H1 (cell line): ENCODE measurements around the gene PACSIN1. TPM values are rescaled to one million over a fixed set of nuclear protein-coding genes. Genes with fewer than 3 reads are reported as not detected.

Experiments used
- CTCF ChIA-PET: fragments of 300-600 bp; sonication (Branson Sonifier 250); formaldehyde crosslinking; loops from one replicate; lab custom pipeline; 2021; ENCODE audit not compliant: partially characterized antibody; lab: Charles Lee
- POLR2A ChIA-PET: fragments of 300-600 bp; sonication (Branson Sonifier 250); formaldehyde crosslinking; loops from one replicate; lab custom pipeline; 2021; ENCODE audit warnings: inconsistent platforms; ENCODE audit not compliant: partially characterized antibody; lab: Charles Lee
- DNase-seq, 2 experiments: peaks; one replicate each; pipeline versions ENCODE4 v3.0.0 to v3.0.0-alpha.2; 2010 to 2022; ENCODE audit warnings: low spot score in 2 of 2, low read depth in 1 of 2, mixed read lengths in 1 of 2
- FAIRE-seq: peaks from 2 replicates; lab custom pipeline; 2011; peaks lifted over from hg19 to GRCh38; lab: Jason Lieb, UNC
- H2AFZ ChIP-seq: 2 replicates; pipeline ENCODE4 v1.8.1; 2012; ENCODE audit warnings: low read length, inconsistent platforms
- H2AK5ac ChIP-seq: 2 replicates; pipeline ENCODE4 v1.6.1; 2013; ENCODE audit warnings: low read depth, low read length
- H2BK120ac ChIP-seq: replicated peaks from 2 replicates; pipeline ENCODE3; 2013; ENCODE audit warnings: low read depth, low read length, inconsistent platforms
- H2BK12ac ChIP-seq: 2 replicates; pipeline ENCODE4 v1.6.1; 2013; ENCODE audit warnings: low read depth, low read length
- H2BK15ac ChIP-seq: 2 replicates; pipeline ENCODE4 v1.6.1; 2013; ENCODE audit warnings: low read length
- H2BK20ac ChIP-seq: 2 replicates; pipeline ENCODE4 v1.6.1; 2013; ENCODE audit warnings: low read length
- H2BK5ac ChIP-seq: 2 replicates; pipeline ENCODE4 v1.6.1; 2013; ENCODE audit warnings: low read depth, low read length
- H3K14ac ChIP-seq: 2 replicates; pipeline ENCODE4 v1.6.1; 2013; ENCODE audit warnings: inconsistent platforms; ENCODE audit not compliant: insufficient read length
- H3K18ac ChIP-seq: 2 replicates; pipeline ENCODE4 v1.6.1; 2013; ENCODE audit warnings: low read length; ENCODE audit errors: extremely low read depth
- H3K23ac ChIP-seq: 2 replicates; pipeline ENCODE4 v1.6.1; 2013; ENCODE audit warnings: inconsistent platforms; ENCODE audit not compliant: insufficient read length
- H3K23me2 ChIP-seq: 2 replicates; pipeline ENCODE4 v1.6.1; 2013; ENCODE audit warnings: low read depth, low read length
- H3K27ac ChIP-seq: 2 replicates; pipeline ENCODE4 v1.6.1; 2011; ENCODE audit warnings: low read depth, low read length, inconsistent platforms
- H3K27me3 ChIP-seq, 4 experiments: replicated peaks in 1 of 4; 1 replicate in 1 of 4; 2 replicates in 3 of 4; pipeline versions ENCODE4 v1.6.1 to v1.8.1; 2011 to 2013; ENCODE audit warnings: low read length in 3 of 4, mild to moderate bottlenecking in 3 of 4, inconsistent platforms in 2 of 4, mixed read lengths in 2 of 4, moderate library complexity in 1 of 4; ENCODE audit not compliant: control insufficient read depth in 3 of 4, insufficient read depth in 3 of 4; ENCODE audit errors: extremely low read depth in 1 of 4
- H3K36me3 ChIP-seq, 4 experiments: 2 replicates each; pipeline versions ENCODE4 v1.6.1 to v1.8.1; 2011 to 2013; ENCODE audit warnings: mild to moderate bottlenecking in 4 of 4, low read length in 3 of 4, moderate library complexity in 2 of 4, control low read depth in 1 of 4, inconsistent platforms in 1 of 4; ENCODE audit not compliant: insufficient read depth in 4 of 4, control insufficient read depth in 2 of 4
- H3K4ac ChIP-seq: replicated peaks from 2 replicates; pipeline ENCODE3; 2013; ENCODE audit warnings: low read length, low read depth, mixed read lengths, inconsistent platforms; ENCODE audit not compliant: insufficient read length
- H3K4me1 ChIP-seq, 4 experiments: replicated peaks in 1 of 4; 1 replicate in 1 of 4; 2 replicates in 3 of 4; pipeline versions ENCODE4 v1.6.1 to v1.8.1; 2011 to 2013; ENCODE audit warnings: low read length in 3 of 4, inconsistent platforms in 2 of 4, mixed read lengths in 1 of 4; ENCODE audit not compliant: insufficient read depth in 4 of 4, control insufficient read depth in 3 of 4
- H3K4me2 ChIP-seq, 2 experiments: 2 replicates each; pipeline versions ENCODE4 v1.6.1 to v1.8.1; 2011 to 2013; ENCODE audit warnings: low read depth in 2 of 2, low read length in 2 of 2, control low read depth in 1 of 2, inconsistent platforms in 1 of 2, mild to moderate bottlenecking in 1 of 2; ENCODE audit not compliant: insufficient read depth in 1 of 2
- H3K4me3 ChIP-seq, 4 experiments: fragments of 200-600, 300-600 bp in 1 of 4; sonication (generic), shearing (Covaris generic), sonication (Bioruptor Twin) in 1 of 4; 2 replicates each; pipeline versions ENCODE4 v1.5.1 to v1.8.1; 2011 to 2016; ENCODE audit warnings: low read length in 4 of 4, low read depth in 3 of 4, control low read depth in 2 of 4, inconsistent platforms in 2 of 4, mild to moderate bottlenecking in 2 of 4, mixed read lengths in 1 of 4, moderate library complexity in 1 of 4; ENCODE audit not compliant: insufficient read depth in 2 of 4; ENCODE audit errors: extremely low read depth in 1 of 4
- H3K56ac ChIP-seq: replicated peaks from 2 replicates; pipeline ENCODE3; 2013; ENCODE audit warnings: low read depth, mild to moderate bottlenecking, mixed read lengths, low read length, inconsistent platforms; ENCODE audit not compliant: insufficient read length
- H3K79me1 ChIP-seq: 2 replicates; pipeline ENCODE4 v1.6.1; 2013; ENCODE audit warnings: low read depth, low read length, control low read depth
- H3K79me2 ChIP-seq, 2 experiments: 2 replicates each; pipeline versions ENCODE4 v1.6.1 to v1.8.1; 2012 to 2013; ENCODE audit warnings: low read length in 2 of 2, mild to moderate bottlenecking in 2 of 2, inconsistent platforms in 1 of 2; ENCODE audit not compliant: insufficient read depth in 2 of 2, control insufficient read depth in 1 of 2
- H3K9ac ChIP-seq, 4 experiments: replicated peaks in 1 of 4; 1 replicate in 1 of 4; 2 replicates in 3 of 4; pipeline versions ENCODE4 v1.6.1 to v1.8.1; 2011 to 2013; ENCODE audit warnings: low read depth in 3 of 4, low read length in 3 of 4, control low read depth in 2 of 4, mild to moderate bottlenecking in 2 of 4, moderate library complexity in 2 of 4, inconsistent platforms in 1 of 4; ENCODE audit errors: extremely low read depth in 1 of 4
- H3K9me3 ChIP-seq, 2 experiments: 2 replicates each; pipeline versions ENCODE4 v1.6.1 to v1.8.1; 2012 to 2013; ENCODE audit warnings: mild to moderate bottlenecking in 2 of 2, moderate library complexity in 2 of 2, control low read depth in 1 of 2, inconsistent platforms in 1 of 2, low read depth in 1 of 2, low read length in 1 of 2, mixed read lengths in 1 of 2; ENCODE audit not compliant: insufficient read depth in 2 of 2
- H4K20me1 ChIP-seq, 2 experiments: replicated peaks in 1 of 2; 2 replicates each; pipeline versions ENCODE3 to v1.8.1; 2011 to 2013; ENCODE audit warnings: inconsistent platforms in 2 of 2, low read length in 2 of 2, mild to moderate bottlenecking in 1 of 2; ENCODE audit not compliant: insufficient read depth in 2 of 2, control insufficient read depth in 1 of 2
- H4K5ac ChIP-seq: 2 replicates; pipeline ENCODE4 v1.6.1; 2013; ENCODE audit warnings: low read length, low read depth, mixed read lengths, inconsistent platforms; ENCODE audit not compliant: insufficient read length
- H4K8ac ChIP-seq: 2 replicates; pipeline ENCODE4 v1.8.0; 2013; ENCODE audit warnings: mild to moderate bottlenecking, moderate library complexity, low read length, inconsistent platforms; ENCODE audit not compliant: insufficient read depth; ENCODE audit errors: extremely low read depth
- H4K91ac ChIP-seq: replicated peaks from 2 replicates; pipeline ENCODE3; 2013; ENCODE audit warnings: low read length, mixed read lengths, inconsistent platforms; ENCODE audit not compliant: insufficient read length
- CBX5 ChIP-seq: fragments of 300-800, 300-1000 bp; sonication (generic); IDR thresholded peaks from 2 replicates; pipeline ENCODE4 v1.7.1; 2016; ENCODE audit warnings: antibody characterized with exemption, low read length, low read depth
- CBX8 ChIP-seq: fragments of 300-800, 300-1000 bp; sonication (generic); IDR thresholded peaks from 2 replicates; pipeline ENCODE4 v1.7.1; 2016; ENCODE audit warnings: low read depth, low read length, borderline replicate concordance
- CEBPB ChIP-seq: IDR thresholded peaks from 2 replicates; pipeline ENCODE4 v1.6.1; 2012; ENCODE audit warnings: low read depth, low read length
- CTBP2 ChIP-seq: IDR thresholded peaks from 2 replicates; pipeline ENCODE4 v1.7.0; 2011; ENCODE audit warnings: borderline replicate concordance, mild to moderate bottlenecking, moderate library complexity, mixed read lengths, low read length; ENCODE audit not compliant: insufficient read depth, insufficient read length
- HDAC6 ChIP-seq: IDR thresholded peaks from one replicate; pipeline ENCODE4 v1.7.1; 2012; ENCODE audit warnings: low read depth, mild to moderate bottlenecking, inconsistent platforms, low read length, moderate library complexity
- JUND ChIP-seq: IDR thresholded peaks from 2 replicates; pipeline ENCODE4 v1.6.1; 2011; ENCODE audit warnings: mild to moderate bottlenecking, improper control_type of control experiment, low read length
- POU5F1 ChIP-seq: IDR thresholded peaks from 2 replicates; pipeline ENCODE4 v1.6.1; 2011; ENCODE audit warnings: low read depth, mild to moderate bottlenecking, low read length, moderate library complexity
- RNF2 ChIP-seq: fragments of 200-900, 300-1000 bp; sonication (generic); IDR thresholded peaks from 2 replicates; pipeline ENCODE4 v1.7.1; 2016; ENCODE audit warnings: borderline replicate concordance, low read depth, mild to moderate bottlenecking, antibody characterized with exemption, low read length; ENCODE audit not compliant: poor library complexity, severe bottlenecking; ENCODE audit errors: missing control alignments
- SP1 ChIP-seq: IDR thresholded peaks from 2 replicates; pipeline ENCODE4 v1.6.1; 2011; ENCODE audit warnings: low read depth, low read length
- TAF7 ChIP-seq: optimal IDR thresholded peaks from 2 replicates; pipeline ENCODE3; 2011; ENCODE audit warnings: low read depth, mild to moderate bottlenecking, inconsistent platforms, low read length, moderate library complexity, borderline replicate concordance
- WGBS, 2 experiments: shearing (Covaris generic) in 1 of 2; methylation state at CpG; one replicate each; pipeline versions ENCODE4 v1.1.6 to v1.1.7; 2013 to 2015; ENCODE audit warnings: low lambda C conversion rate in 2 of 2, mixed read lengths in 2 of 2, inconsistent platforms in 1 of 2, low coverage in 1 of 2, missing lambda C conversion rate in 1 of 2; ENCODE audit not compliant: insufficient replicate concordance in 2 of 2, insufficient coverage in 1 of 2, insufficient read length in 1 of 2; ENCODE audit errors: extremely low coverage in 1 of 2, missing lambda C conversion rate in 1 of 2; 5-methylcytosine and 5-hydroxymethylcytosine counted together
- polyA plus RNA-seq, 7 experiments: library from polyadenylated mRNA; depleted of rRNA in 3 of 7; stranded (reverse) in 5 of 7; unstranded in 2 of 7; fragments of >200 nt in 5 of 7; fragments of 200-250 nt in 2 of 7; gene quantifications; 1 replicate in 5 of 7; 2 replicates in 1 of 7; 4 replicates in 1 of 7; pipeline versions ENCODE4 v1.2.1 to v1.2.3, GENCODE V29; 2011 to 2013; ENCODE audit warnings: missing spikeins in 2 of 7, mixed read lengths in 2 of 7
- total RNA-seq: library from RNA; stranded (reverse); fragmentation: NEBNext Ultra II Directional; extraction: Animal tissue kit (Norgen Biotek cat#: 25700); gene quantifications from 2 replicates; pipeline ENCODE4 v1.2.1, GENCODE V29; 2021
- TF ChIP-seq, protein P1 (sequence below): IDR thresholded peaks from 2 replicates; pipeline ENCODE4 v1.6.1; 2012; ENCODE audit warnings: inconsistent platforms

The PACSIN1 gene
- total and polyA plus RNA-seq, 2 of the 8 experiments (the other 6 are each of a cell fraction or from before 2014, with no cell fraction given): 5.9 to 11.1 TPM

DNA sequence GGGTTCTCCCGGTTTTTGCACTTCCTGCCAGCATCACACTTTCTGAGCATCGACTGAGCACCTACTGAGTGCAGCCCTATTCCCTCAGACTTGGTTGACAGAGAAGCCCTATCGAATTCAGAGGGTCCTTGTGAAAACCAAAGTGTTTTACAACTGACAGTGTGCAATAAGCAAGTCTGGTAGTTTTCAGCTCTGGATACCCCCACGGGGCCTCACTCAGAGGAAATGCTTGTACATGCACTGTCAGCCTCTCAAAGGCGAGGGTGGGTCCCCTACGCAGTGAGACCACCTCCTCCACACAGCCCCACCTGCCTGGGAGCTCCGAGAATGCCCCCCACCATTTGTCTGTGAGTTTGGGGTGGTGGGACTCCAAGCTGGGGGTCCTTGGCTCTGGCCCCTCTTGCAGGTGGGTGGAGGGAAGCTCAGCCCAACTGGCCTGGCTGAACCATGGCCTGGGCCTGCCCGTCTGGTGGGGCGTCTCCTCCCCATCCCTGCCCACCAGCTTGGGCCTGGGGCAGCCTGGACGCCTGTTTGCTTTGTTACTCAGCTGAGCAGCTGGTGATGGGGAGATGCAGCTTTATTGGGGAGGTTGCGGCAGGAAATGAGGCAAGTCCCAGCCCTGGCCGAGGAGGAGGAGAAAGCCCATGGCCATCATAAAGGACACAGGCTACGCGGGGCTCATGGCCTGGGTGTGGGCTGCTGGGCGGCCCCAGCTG lies 88.6 kb downstream of the PACSIN1 start:
- H2AK5ac ChIP-seq: 0 out of 2 replicates have a peak overlapping the region, but pooled peaks have one; percentile 53
- WGBS, 2 experiments: 88% methylated on average over 15 of the region's 15 CpGs; no CpG with 5 or more reads in 1 of the 2 experiments
- no peak overlapping the region for H2BK120ac ChIP-seq
- H3K79me2 ChIP-seq: no peaks in the 10 kb centered on the region
- peaks cover 0 to 1% of the 10 kb centered on the region in 2 experiments for H4K20me1 ChIP-seq
- no peak overlapping the region for H2BK5ac ChIP-seq
- DNase-seq (no peak), FAIRE-seq (no peak)
- no peak overlapping the region for H2BK15ac ChIP-seq
- no peaks in the 10 kb centered on the region for H3K9me3 ChIP-seq
- no peak overlapping the region for H2BK20ac ChIP-seq
- no peak overlapping the region for H3K23ac ChIP-seq
- peaks cover 0 to 4% (median 0%) of the 10 kb centered on the region in 4 experiments; a peak in 1 of 7 replicates for H3K4me1 ChIP-seq
- H3K4me2 ChIP-seq: no peak overlapping the region
- ChIA-PET POLR2A (interaction anchor here (0.6 to 1.8 kb wide), 3 partner anchors 17 to 725 kb away, joined by 3 to 4 read pairs (median 3); no protein-coding TSS in a partner anchor), CTCF (interaction anchor here (0.9 to 6.4 kb wide), 11 partner anchors 12 to 94 kb away, joined by 3 to 35 read pairs (median 5); no protein-coding TSS in a partner anchor)
- no peak overlapping the region for H3K56ac ChIP-seq
- H3K18ac ChIP-seq: no peak overlapping the region; the same call in 1 of the 2 replicates
- H3K27me3 ChIP-seq: no peaks in the 10 kb centered on the region
- H3K4ac ChIP-seq: no peak overlapping the region
- H4K8ac ChIP-seq: no peak overlapping the region
- H2BK12ac ChIP-seq: 0 out of 2 replicates have a peak overlapping the region, but pooled peaks have one; percentile 17
- no peak overlapping the region for H3K14ac ChIP-seq
- no peak overlapping the region for H2AFZ ChIP-seq
- no peaks in the 10 kb centered on the region for H3K23me2 ChIP-seq
- H4K91ac ChIP-seq: no peak overlapping the region
- no peaks in the 10 kb centered on the region for H3K79me1 ChIP-seq
- no peak overlapping the region for H4K5ac ChIP-seq
- H3K36me3 ChIP-seq: no peaks in the 10 kb centered on the region
- no peak overlapping the region for H3K4me3 ChIP-seq
- no peak overlapping the region for H3K27ac ChIP-seq
- no peak overlapping the region for H3K9ac ChIP-seq
- no peak for TF ChIP-seq SP1
- TF ChIP-seq TAF7: no peak
- TF ChIP-seq RNF2: no peak
- no peak for TF ChIP-seq JUND
- TF ChIP-seq CEBPB: no peak
- no peak for TF ChIP-seq CTBP2
- no peak for TF ChIP-seq CBX8
- TF ChIP-seq CBX5: no peak
- no peak for TF ChIP-seq POU5F1
- TF ChIP-seq HDAC6: no peak
- TF ChIP-seq, protein P1, sequence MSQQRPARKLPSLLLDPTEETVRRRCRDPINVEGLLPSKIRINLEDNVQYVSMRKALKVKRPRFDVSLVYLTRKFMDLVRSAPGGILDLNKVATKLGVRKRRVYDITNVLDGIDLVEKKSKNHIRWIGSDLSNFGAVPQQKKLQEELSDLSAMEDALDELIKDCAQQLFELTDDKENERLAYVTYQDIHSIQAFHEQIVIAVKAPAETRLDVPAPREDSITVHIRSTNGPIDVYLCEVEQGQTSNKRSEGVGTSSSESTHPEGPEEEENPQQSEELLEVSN: no peak
